Heart right ventricle (tissue), 16 donors: ENCODE measurements around the gene IZUMO1R. TPM values are rescaled to one million over a fixed set of nuclear protein-coding genes. Genes with fewer than 3 reads are reported as not detected.
"Not testable (repeated sequence)": the region's sequence is repeated elsewhere in the genome, so short reads cannot be mapped to it uniquely, and the experiment has no call there.

ENCODE experiments used
- ATAC-seq, 8 donors: fragments of 200-7000 bp; cut with Tn5 transposase; one replicate each; pipeline ENCODE4 v1.9.1; 2020; ENCODE audit warnings: mild to moderate bottlenecking in 8 of 8, moderate library complexity in 8 of 8, moderate number of reproducible peaks in 1 of 8
- DNase-seq, 2 donors: peaks; one replicate each; pipeline ENCODE4 v3.0.0-alpha.2; 2020
- H3K27ac ChIP-seq, 10 donors: fragments of 200-600 bp; sonication (generic) in 2 of 10; one replicate each; pipeline versions ENCODE4 v1.5.0 to v1.8.0; 2020 to 2022; ENCODE audit warnings: mild to moderate bottlenecking in 3 of 10
- H3K27me3 ChIP-seq, 7 donors: fragments of 200-600 bp; one replicate each; pipeline ENCODE4 v1.8.0; 2021 to 2022; ENCODE audit warnings: mild to moderate bottlenecking in 2 of 7
- H3K36me3 ChIP-seq, 9 donors: fragments of 200-600 bp; sonication (generic) in 1 of 9; one replicate each; pipeline versions ENCODE4 v1.5.0 to v1.8.0; 2020 to 2022; ENCODE audit warnings: mild to moderate bottlenecking in 2 of 9
- H3K4me1 ChIP-seq, 9 donors: fragments of 200-600 bp; sonication (generic) in 1 of 9; one replicate each; pipeline versions ENCODE4 v1.5.0 to v1.8.0; 2020 to 2022; ENCODE audit warnings: mild to moderate bottlenecking in 4 of 9
- H3K4me3 ChIP-seq, 10 donors: fragments of 200-600 bp; sonication (generic) in 2 of 10; one replicate each; pipeline versions ENCODE4 v1.5.0 to v1.8.0; 2020 to 2022; ENCODE audit warnings: mild to moderate bottlenecking in 7 of 10, moderate library complexity in 2 of 10
- H3K9me3 ChIP-seq, 11 donors: fragments of 200-600 bp in 10 of 11; sonication (generic) in 2 of 11; one replicate each; pipeline versions ENCODE4 v1.5.0 to v1.8.0; 2013 to 2022; ENCODE audit warnings: mild to moderate bottlenecking in 2 of 11, control low read depth in 1 of 11, moderate library complexity in 1 of 11
- CTCF ChIP-seq, 9 donors: fragments of 200-600 bp; sonication (generic) in 2 of 9; IDR thresholded peaks; one replicate each; pipeline versions ENCODE4 v1.5.0 to v1.8.0; 2021 to 2022; ENCODE audit warnings: antibody characterized with exemption in 9 of 9, mild to moderate bottlenecking in 5 of 9, moderate library complexity in 1 of 9
- WGBS, 2 donors: extraction: QIAGEN DNeasy Blood & Tissue Kit; methylation state at CpG; one replicate each; pipeline ENCODE4 v1.1.7; 2013; ENCODE audit warnings: inconsistent platforms in 1 of 2; 5-methylcytosine and 5-hydroxymethylcytosine counted together
- intact Hi-C, 10 donors: fragments of 100-400 bp; cut with DNase I; formaldehyde crosslinking; loops; one replicate each; pipeline versions ENCODE4 v1.11.1 to v1.14.2; 2022
- polyA plus RNA-seq, 2 donors: library from polyadenylated mRNA; stranded (reverse); fragments of 200-250 nt; gene quantifications; one replicate each; pipeline ENCODE4 v1.2.3, GENCODE V29; 2013
- total RNA-seq, 10 donors: library from RNA; stranded (reverse); fragmentation: NEBNext Ultra II Directional in 3 of 10; extraction: Animal tissue kit (Norgen Biotek cat#: 25700) in 3 of 10; gene quantifications; one replicate each; pipeline versions ENCODE4 v1.2.1 to v1.2.4, GENCODE V29; 2021 to 2023
- donor health status: Arrhythmogenic right ventricular cardiomyopathy.
- donor health status: ischemic (EF 13 %, LVEDD 7.1; RV severe dilation, severe dysfunction).
- donor health status: healthy with polysubstance abuse.
- donor health status: DM: no; HTN: yes; CAD: no.
- donor health status: DM: no; HTN: no; CAD: no.
- donor health status: ischemic (EF 25% LVEDD 6.9; RV normal size, moderate dysfunction).
- donor health status: ischemic (EF 25% LVEDD 5.7; RV mildly dilated, moderate dysfunction).
- donor health status: healthy.
- donor health status: DM: yes; HTN: yes; CAD: no.
- donor health status: Ischemic cardiomyopathy.
- donor health status: ischemic (EF 35%, LVEDD 5.7; RV mildly dilated, moderate dysfunction).
- donor health status: nonischemic (EF 11% LVEDD 7.7; RV severe dilation, severe dysfunction).
- donor health status: DM: yes; HTN: yes; CAD: no.
- donor health status: PGD.
- donor health status: ischemic (EF 29% LVEDD 5.4; RV normal size, mild dysfunction).
- donor health status: nonischemic (EF 23%, LVEDD 6.1; RV moderate dilation, normal function).

IZUMO1R gene
- total and polyA plus RNA-seq, 12 donors = not detected

GRCh38 chr11:94343495-94343894 is 39.1 kb downstream of the IZUMO1R start:
- no peak for DNase-seq
- intact Hi-C loops = no loop called here
- H3K4me1 ChIP-seq = no peaks in the 10 kb centered on the region
- no peaks in the 10 kb centered on the region for H3K27me3 ChIP-seq
- H3K9me3 ChIP-seq = no peaks in the 10 kb centered on the region
- no peak overlapping the region for H3K4me3 ChIP-seq
- WGBS, 2 donors = 88 to 94% methylated on average over 1 of the region's 1 CpG
- TF ChIP-seq CTCF (IDR thresholded peaks at IDR 0.05) = no peak
- no peak for ATAC-seq
- H3K27ac ChIP-seq = no peak overlapping the region
- no peaks in the 10 kb centered on the region for H3K36me3 ChIP-seq

- intact Hi-C loops, H3K36me3 ChIP-seq, DNase-seq, H3K4me1 ChIP-seq, H3K9me3 ChIP-seq, H3K27me3 ChIP-seq, H3K4me3 ChIP-seq, ATAC-seq, H3K27ac ChIP-seq: not testable (repeated sequence)
- WGBS, 2 donors = 82 to 87% methylated on average over 8 of the region's 8 CpGs
Measured at GRCh38 chr11:94346311-94346710, 41.9 kb downstream of the IZUMO1R start.

GRCh38 chr11:94350850-94351563 is 46.6 kb downstream of the IZUMO1R start:
- H3K4me3 ChIP-seq, H3K36me3 ChIP-seq, H3K4me1 ChIP-seq, H3K9me3 ChIP-seq, DNase-seq, H3K27ac ChIP-seq, ATAC-seq, intact Hi-C loops, H3K27me3 ChIP-seq: not testable (repeated sequence)
- 68% methylated on average over 9 of the region's 10 CpGs for WGBS, 2 donors

Other genes with a start within 250 kb of the IZUMO1R start
- gene PANX1, start 175.7 kb upstream of the IZUMO1R start, total RNA-seq = 10 to 100 TPM; 16.1 to 42.4 (median 22.0) TPM
- gene PANX1, start 175.7 kb upstream of the IZUMO1R start, polyA plus RNA-seq = 1 to 10 TPM; 4.4 to 5.9 TPM
- gene GPR83, start 96.8 kb downstream of the IZUMO1R start, total RNA-seq = under 1 TPM in 7 of 10 donors, not detected in 3; 0.07 to 0.32 (median 0.13) TPM
- gene GPR83, start 96.8 kb downstream of the IZUMO1R start, polyA plus RNA-seq = under 1 TPM; 0.03 to 0.15 TPM
- 10 to 100 TPM in 1 of 10 donors, 1 to 10 TPM in 9; 6.4 to 11.2 (median 8.2) TPM for gene MRE11, start 189.3 kb downstream of the IZUMO1R start, total RNA-seq
- gene MRE11, start 189.3 kb downstream of the IZUMO1R start, polyA plus RNA-seq = 1 to 10 TPM; 3.3 to 3.9 TPM
- gene ANKRD49, start 189.4 kb downstream of the IZUMO1R start, total RNA-seq = 1 to 10 TPM; 1.9 to 8.0 (median 4.7) TPM
- gene ANKRD49, start 189.4 kb downstream of the IZUMO1R start, polyA plus RNA-seq = 10 to 100 TPM in 1 of 2 donors, 1 to 10 TPM in 1; 7.8 to 12.8 TPM
- gene C11orf97, start 207.9 kb downstream of the IZUMO1R start, total RNA-seq = not detected
- gene C11orf97, start 207.9 kb downstream of the IZUMO1R start, polyA plus RNA-seq = not detected
- 1 to 10 TPM; 1.2 to 3.4 (median 1.6) TPM for gene FUT4, start 239.3 kb downstream of the IZUMO1R start, total RNA-seq
- gene FUT4, start 239.3 kb downstream of the IZUMO1R start, polyA plus RNA-seq = under 1 TPM; 0.51 to 0.86 TPM